ENCODE measurements around the gene LYPD6. TPM values are rescaled to one million over a fixed set of nuclear protein-coding genes. Genes with fewer than 3 reads are reported as not detected.

The LYPD6 gene
- total RNA-seq, 1 experiment from 2014 or later = 40.4 TPM

DNA sequence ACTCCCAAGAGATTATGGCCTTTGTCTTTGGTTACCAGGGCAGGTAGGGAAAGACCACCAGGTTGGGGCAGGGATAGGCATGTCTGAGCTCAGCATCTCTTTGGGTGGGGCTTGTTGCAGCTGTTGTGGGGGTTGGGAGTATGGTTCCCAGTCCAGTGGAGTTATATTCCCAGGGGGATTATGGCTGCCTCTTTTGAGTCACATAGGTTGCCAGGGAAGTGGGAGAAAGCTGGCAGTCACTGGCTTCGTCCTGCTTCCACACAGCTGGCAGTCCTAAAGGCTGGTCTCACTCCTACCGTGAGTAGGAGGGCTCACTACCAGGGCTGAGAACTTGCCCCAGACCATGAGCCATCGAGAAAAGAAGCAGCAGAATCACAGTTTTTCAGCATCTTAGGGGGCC is 79.1 kb downstream of the LYPD6 start:
- no peak for DNase-seq (ENCODE audit: low spot score)

DNA sequence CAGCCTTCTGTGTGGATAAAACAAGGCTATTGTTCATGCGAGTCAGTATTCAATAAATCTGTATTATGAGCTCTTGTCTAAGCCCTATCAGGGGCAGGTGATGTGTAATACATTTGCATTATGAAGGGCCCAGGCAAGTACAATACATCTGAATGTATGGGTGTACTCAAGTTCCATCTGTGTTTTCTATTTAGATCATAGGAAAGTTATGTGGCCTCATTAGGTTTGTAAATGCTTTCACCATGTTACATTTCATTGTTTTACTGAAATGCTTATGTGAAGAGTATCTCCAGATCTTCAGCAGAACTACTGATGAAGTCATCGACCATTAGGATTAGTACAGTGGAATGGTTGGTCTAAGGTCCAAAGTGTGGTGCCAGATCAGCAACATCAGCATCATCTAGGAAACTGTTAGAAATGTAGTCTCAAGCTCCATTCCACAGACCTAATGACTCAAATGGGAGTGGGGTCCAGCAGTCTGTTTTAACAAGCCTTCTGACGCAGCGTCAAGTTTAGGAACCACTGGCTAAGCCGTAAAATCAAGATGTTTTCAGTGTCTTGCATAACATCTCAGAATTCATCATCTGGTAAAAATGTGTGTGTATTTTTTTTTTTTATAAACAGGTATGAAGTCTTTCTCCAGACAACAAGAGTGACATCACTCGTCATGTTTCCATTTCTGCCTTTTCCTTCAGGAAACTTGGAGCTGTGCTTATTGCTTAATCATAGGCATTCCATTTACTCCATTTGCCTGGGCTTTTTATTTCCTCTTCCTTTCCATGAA is 80.5 kb downstream of the LYPD6 start:
- DNase-seq (ENCODE audit: low spot score) = peak; percentile 84

DNA sequence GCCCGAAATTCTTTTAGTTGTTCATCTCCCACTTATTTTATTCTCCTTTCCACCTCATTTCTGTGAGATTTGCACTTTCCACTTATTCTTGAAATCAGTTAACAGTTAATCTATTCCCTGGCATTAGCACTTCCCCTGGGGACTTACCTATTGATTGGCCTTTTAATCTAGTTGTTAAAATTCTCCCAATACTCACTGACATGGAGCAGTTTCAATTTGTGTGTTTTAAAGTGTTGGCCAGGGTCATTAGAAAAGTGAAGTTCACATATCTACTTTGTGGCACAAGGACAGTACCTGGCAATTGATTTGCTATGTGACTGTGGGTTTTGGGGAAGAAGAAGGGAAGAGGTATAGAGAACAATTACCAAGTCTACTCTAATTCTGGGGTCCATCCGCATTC is 83.1 kb downstream of the LYPD6 start:
- no peak for DNase-seq (ENCODE audit: low spot score)

DNA sequence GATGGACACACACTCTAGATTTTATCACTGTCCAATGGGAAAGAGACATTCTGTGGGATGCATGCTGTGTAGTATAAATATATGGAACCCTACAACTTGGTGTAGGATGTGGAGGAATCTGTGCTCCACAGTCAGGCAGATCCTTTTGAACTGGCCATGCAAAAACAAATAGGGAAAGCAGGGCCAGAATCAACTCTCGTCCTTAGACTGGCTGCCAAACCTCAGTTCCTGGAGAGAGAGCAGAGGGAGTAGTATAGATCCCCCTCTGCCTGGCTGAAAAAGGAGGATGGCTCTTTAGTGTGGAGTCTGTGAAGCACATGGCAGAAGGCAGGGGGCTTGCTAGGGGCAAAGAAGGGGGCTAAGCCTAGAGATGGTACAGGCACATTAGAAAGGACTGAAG is 84.7 kb downstream of the LYPD6 start:
- DNase-seq (ENCODE audit: low spot score) = no peak

DNA sequence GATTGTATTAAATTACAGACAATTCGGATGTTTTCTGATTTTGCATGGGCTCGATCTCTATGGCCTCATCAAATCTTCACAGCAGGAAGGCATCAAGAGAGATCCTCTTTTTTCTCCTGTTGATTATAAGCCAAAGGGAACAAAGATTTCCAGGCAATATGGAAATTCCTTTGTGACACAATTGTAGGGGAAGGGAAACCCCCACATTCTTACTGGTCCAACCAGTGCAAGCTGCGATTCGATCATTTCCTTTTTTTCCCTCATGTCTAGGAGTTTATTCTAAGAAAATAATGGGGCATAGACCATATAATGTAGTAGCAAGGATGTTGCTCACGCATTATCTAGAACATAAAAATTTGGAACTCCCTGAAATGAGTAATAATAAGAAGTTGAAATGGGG is 87.7 kb downstream of the LYPD6 start:
- DNase-seq (ENCODE audit: low spot score) = peak; percentile 69

DNA sequence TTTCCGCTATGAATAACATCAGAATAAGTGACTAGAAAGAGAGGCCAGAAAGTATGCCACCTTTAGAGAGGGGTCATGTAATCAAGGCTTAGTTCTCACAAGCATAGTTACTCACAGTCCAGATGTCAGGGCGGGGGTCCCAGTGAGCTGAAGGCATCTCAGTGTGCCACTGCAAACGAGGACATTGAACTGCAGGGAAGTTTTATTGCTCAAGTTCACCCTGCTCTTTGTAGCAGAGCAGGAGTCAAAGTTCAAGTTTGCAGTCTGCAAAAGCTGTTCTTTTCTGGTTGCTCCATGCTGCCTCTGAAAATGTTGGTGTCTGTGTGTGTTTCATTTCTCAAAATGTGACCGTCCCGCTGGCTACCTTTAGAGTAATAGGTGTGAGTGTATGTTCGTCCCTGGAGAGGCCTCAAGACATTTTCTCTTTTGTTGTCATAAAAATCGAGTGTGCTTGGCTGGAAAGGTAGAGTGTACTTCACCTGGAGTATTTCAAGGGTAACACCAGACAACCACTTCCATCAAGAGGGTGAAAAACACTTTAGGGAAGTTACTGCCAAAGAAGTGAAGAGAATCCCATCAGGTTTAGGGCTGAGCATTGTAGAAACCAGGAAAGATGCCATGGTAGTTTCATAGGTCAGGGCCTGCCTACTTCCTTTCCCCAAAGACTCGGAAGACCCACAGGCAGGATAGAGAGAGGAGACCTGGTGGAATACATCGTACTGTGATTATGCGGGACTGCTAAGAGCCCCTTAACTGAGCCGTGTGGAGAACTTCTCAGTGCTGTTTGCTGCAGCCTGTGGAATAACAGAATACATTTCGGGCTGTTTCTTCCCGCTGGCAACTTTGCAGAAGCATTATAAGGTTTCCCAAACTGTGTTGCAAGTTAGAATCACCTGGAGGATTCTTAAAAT is 89.9 kb downstream of the LYPD6 start:
- no peak for DNase-seq (ENCODE audit: low spot score)

DNA sequence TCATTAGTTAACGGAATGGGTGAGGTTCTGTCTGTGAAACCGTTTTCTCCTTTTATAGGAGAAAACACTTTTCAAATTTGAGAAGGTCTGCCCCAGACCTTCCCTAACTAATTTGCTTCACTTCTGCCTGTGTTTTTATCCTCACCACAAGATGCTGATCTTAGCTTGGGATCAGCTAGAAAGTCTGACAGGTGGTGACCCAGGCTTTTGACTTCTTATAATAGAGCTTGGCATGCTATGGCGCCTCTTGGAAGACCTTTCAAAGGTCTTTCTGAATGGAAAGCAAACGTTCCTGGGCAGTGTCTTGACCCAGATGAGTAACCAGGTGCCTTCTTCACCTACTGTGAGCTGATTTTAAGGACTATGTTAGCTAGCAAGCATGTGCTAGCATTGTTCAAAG is 91.4 kb downstream of the LYPD6 start:
- DNase-seq (ENCODE audit: low spot score) = peak; percentile 41

DNA sequence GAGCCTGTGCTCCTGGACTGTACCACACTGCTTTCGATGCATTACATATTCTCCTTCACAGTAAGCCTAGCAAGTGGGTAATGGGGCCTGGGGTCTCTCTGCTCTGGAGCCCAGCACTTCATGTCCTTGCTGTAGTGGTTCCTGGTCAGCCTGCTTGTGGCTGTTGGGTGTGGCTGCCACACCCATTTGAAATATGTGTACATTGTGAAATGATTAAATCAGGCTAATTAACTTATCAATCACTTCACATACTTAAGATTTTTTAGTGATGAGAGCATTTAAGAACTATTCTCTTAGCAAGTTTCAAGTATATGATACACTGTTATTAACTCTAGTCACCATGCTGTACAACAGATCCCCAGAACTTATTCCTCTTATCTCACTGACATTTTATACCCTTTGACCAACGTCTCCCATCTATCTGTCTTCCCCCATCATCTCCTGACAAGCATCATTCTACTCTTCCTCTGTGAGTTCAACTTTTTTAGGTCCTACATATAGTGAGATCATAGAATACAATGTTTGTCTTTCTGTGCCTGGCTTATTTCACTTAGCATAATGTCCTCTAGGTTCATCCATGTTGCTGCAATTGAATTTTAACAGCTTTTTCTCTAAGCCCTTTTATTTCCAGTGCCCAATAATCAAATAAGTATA is 92.1 kb downstream of the LYPD6 start:
- peak; percentile 92 for DNase-seq (ENCODE audit: low spot score)

DNA sequence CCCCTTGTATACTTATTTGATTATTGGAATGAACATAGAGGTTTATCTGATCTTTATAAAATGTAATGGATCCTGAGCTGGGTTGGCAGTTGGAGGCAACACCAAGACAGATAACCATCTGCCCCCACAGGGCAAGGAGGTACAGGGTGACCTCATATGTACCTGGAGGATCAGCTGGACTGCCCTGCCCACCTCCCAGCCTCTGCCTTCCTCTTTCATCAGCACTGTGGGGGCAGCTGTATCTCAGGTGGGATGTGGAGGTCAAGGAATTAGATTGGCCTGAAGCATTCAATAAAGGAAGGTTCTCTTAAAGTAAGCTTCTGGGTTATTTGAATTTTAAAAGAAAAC is 92.6 kb downstream of the LYPD6 start:
- DNase-seq (ENCODE audit: low spot score) = peak; percentile 22

DNA sequence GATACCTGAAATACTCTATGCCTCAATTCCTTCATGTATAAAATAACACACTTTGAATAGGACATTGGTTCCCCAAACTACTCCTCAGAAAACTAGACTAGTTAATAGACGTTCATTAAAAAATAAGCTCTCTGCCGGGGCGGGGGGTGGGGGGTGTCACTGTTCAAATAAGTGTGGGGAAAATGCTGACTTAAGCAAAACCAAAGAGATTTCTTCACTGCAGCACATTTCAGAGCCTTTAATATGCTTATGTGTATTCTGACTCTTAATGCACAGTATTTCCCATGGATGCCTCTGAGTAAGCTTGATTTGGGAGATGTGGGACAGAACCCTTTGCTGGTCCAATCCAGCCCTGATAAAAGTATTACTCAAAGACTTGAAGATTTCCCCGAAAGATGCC is 93.2 kb downstream of the LYPD6 start:
- no peak for DNase-seq (ENCODE audit: low spot score)

DNA sequence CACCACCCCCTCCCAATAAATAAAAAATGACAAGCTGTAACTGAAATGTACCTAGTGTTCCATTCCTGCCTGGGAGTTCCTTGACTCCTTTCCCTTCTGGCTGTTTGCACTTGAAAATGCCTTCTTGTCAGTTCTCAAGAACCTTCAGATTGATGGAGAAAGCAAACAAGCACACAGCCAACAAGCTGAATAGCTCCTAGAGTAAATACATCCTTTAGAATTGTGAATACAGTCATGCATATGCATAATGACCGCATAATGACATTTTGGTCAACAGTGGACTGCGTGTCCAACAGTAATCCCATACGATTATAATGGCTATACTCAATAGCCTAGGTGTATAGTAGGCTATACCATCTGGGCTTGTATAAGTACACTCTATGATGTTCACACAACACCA is 97.0 kb downstream of the LYPD6 start:
- no peak for DNase-seq (ENCODE audit: low spot score)

DNA sequence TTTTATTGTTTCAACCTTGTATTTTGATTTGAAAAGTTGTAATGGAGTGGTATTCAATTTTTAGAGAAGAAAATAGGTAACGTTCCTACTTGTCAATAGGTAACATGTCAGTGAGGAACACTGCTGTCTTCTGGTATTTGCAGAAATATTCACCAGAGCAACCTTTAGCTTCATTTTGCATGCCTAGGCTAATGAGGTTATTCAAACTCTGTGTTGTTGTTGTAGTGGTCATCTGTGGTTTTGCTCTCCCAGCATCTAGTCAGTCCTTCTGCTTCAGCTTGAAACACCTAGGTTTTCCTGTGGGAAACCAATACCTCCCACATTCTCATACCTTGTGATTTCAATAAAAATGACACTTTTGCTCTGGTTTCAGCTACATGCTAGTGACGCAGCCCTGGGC is 98.4 kb downstream of the LYPD6 start:
- no peak for DNase-seq (ENCODE audit: low spot score)

DNA sequence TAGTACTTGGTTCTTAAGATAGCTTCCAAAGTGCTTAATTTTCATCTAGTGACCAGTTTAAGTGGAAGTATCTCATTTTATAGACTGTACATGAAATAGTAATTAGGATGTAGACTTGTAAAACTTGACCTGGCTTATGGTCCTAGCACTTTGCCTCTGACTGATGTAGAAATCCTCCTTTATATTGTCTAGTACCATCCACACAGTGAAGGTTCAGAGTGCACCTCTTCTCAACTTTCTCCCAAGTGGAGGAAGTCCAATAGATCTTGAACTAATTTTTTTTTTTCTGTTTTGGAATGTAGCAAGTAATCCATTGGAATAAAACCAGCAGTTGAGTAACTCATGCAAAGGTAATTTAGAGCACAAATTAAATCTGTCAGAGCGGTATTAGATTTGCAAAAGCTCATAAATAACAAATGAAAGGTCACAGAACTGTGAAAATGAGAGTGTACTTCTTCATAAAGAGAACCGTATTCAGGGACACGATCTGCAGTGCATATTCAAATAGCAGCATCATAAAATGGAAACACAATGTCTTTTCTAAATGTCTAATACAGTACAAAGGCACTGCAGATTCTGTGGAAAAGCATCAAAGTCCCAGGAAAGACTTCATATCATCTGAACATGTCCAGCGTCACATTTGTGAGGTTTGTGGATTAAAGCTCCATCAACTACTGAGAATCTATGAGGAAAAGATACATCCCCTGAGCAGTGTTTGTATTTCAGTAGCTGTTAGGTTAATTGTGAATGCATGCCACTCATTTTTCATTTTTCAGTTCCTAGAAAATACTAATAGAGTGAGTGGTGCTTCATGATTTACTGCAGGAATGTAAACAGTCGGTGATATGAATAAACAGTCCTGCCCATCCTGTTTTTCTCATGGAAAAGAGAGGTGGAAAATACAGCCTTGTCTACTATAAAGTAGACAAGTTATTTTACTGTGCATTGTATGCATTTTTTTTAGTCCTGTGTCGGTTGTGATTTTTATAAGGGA is 100.7 kb downstream of the LYPD6 start:
- peak; percentile 21 for DNase-seq (ENCODE audit: low spot score)

DNA sequence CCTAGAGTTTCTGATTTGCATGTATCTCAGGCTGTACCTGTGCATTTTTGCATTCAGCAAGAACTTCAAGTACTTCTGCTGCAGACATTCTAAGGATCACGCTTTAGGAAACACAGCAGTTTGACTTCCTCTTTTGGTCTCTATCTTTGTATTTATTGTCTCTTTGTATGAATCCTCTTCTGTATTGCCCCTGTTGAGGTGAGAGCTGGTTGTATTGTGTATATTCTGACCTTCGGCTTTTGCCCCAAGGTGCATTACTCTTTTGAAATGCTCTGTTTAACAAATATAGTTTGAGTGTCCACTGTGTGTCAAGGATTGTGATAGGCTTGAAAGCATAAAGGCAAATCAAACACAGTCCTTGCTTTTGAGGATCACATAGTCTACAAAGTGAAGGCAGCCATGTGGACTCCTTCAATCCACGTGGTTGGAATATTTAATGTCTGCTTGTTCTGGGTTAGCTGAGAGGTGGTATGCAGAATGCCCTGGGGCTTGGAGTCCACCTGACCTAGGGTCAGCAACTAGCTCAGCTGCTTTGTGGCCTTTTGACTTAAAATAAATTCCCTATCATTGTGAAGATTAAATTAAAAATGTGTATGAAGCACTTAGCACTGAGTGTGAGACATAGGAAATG is 108.1 kb downstream of the LYPD6 start:
- no peak for DNase-seq (ENCODE audit: low spot score)

DNA sequence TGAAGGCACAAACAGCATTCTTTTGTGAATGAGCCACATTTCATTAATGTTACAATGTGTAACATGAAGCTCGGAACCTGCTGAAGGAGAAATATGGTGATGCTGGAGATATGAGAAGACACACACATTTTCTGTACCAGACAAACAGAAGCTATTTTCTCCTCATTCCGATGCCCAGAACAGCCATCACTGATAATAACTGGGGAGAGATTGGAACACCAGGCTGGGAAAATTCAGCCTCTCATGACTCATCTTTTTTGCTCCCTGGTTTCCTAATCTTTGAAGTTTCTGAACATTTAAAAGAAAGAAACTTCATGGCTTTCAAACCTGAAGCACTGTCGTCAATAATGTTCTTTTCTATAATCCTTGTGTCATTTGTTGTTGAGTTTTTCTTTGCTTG is 110.9 kb downstream of the LYPD6 start:
- DNase-seq (ENCODE audit: low spot score) = no peak

DNA sequence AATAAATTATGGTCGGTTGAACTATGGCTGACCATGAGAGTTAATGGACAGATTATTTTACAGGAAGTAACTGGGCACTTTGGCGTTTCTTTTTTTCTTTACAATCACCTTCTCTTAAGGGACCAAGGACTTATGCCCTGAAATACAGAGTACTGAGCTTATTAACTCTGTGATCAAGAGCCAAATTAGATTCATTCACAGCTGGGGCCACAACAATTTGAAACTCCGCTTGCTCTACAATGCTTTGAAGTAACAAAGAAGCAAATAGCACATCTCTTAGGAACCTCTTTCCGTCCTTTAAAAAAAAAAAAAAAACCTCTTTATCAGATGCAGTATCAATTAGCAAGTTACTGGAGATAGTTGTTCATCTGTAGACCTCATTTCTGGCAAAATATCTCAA is 112.0 kb downstream of the LYPD6 start:
- DNase-seq (ENCODE audit: low spot score) = no peak

DNA sequence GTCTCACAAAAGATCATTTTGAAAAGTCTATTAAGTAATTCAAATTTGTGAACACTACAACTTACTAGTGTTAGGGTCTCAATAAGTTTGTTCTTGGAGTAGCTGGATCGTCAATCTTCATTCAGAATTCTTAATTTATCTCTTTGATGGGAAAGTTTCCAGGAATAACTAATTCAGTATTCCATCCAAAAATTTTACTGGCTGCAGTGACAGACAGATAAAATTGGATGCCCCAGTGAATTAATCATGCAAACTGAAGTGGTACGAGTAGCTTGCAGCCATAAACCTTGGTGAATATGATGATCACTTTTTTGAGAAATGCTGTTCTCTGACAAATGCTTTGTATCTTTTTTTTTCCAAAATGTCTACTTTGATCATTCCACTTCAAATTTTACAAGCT is 112.8 kb downstream of the LYPD6 start:
- no peak for DNase-seq (ENCODE audit: low spot score)

DNA sequence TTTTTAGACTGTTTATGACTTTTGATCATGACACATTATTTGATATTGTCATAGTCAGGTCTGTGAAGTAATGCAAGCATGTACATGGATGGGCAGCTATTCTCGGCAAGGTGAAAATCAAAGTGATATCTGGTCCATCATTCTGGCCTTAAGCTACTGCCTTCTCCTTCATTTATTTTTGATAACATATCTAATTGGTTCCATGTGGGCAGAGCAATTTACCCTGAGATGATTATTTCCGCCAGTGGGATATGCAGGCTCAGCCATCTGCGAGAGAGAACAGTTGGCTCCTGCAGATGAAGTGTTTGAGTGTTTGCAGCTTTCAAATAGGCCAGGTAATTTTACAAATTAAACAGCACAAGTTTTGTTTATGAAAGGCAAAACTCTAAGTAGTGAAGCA is 116.4 kb downstream of the LYPD6 start:
- no peak for DNase-seq (ENCODE audit: low spot score)

DNA sequence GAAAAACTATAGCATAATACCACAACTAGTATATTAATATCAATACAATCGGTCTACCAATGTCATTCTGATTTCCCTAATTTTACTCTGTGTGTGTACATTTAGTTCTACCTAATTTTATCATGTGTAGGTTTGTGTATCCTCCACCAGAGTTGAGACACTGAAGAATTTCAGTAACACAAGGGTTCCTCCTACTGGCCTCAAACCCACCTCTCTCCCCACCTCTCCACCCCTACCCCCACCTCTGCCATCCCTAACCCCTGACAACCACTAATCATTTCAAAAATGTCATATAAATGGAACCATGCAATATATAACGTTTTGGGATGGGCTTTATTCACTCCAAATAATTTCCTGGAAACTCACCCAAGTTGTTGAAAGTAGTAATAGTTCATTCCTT is 117.9 kb downstream of the LYPD6 start:
- DNase-seq (ENCODE audit: low spot score) = no peak

DNA sequence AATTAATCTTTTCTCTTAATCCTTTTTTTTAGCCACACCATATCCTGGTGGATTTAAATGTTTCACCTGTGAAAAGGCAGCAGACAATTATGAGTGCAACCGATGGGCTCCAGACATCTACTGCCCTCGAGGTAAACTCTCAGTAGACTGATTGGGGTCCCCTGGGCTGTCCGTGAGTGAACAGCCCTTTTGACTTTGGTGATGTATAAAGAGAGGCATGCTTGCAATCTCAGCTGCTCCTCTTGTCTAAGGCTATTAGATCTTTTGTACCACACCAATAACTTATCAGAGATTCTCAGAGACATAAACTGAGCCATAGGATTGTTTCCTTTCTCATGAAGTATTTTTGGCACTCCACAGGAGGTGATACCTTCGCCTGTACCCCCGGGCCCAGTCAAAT is 118.6 kb downstream of the LYPD6 start:
- no peak for DNase-seq (ENCODE audit: low spot score)

All from A172 (cell line).